CD4-positive, alpha-beta T cell (primary cell): Measurements from ENCODE around the gene GDPD5. TPM values are rescaled to one million over a fixed set of nuclear protein-coding genes. Genes with fewer than 3 reads are reported as not detected.

Experiments
- ATAC-seq: fragments of 200-7000 bp; cut with Tn5 transposase; one replicate; pipeline ENCODE4 v1.10.0; 2022; ENCODE audit warnings: mild to moderate bottlenecking; ENCODE audit not compliant: poor library complexity
- CTCF ChIA-PET: fragments of 350-600 bp; sonication (Branson Sonifier 250); formaldehyde crosslinking; loops from one replicate; lab custom pipeline; 2021; ENCODE audit warnings: antibody characterized with exemption, inconsistent platforms; lab: Charles Lee
- POLR2A ChIA-PET: fragments of 350-600 bp; sonication (Branson Sonifier 250); formaldehyde crosslinking; loops from one replicate; lab custom pipeline; 2021; ENCODE audit warnings: antibody characterized with exemption, inconsistent platforms; lab: Charles Lee
- DNase-seq, 14 experiments: peaks; one replicate each; pipeline ENCODE4 v3.0.0-alpha.2; 2013 to 2020; ENCODE audit warnings: mixed read lengths in 2 of 14
- H3K27ac ChIP-seq, 2 donors: one replicate each; pipeline versions ENCODE4 v1.5.1 to v1.7.0; 2013; ENCODE audit warnings: low read length in 2 of 2, low read depth in 1 of 2, mild to moderate bottlenecking in 1 of 2
- H3K27me3 ChIP-seq, 2 experiments: 1 replicate in 1 of 2; 2 replicates in 1 of 2; pipeline versions ENCODE4 v1.6.1 to v1.7.0; 2013; ENCODE audit warnings: low read length in 2 of 2, control low read depth in 1 of 2, mild to moderate bottlenecking in 1 of 2, moderate library complexity in 1 of 2; ENCODE audit not compliant: insufficient read depth in 2 of 2, control insufficient read depth in 1 of 2
- H3K36me3 ChIP-seq: one replicate; pipeline ENCODE4 v1.6.1; 2013; ENCODE audit warnings: low read length, control low read depth; ENCODE audit not compliant: insufficient read depth
- H3K4me1 ChIP-seq: one replicate; pipeline ENCODE4 v1.6.1; 2013; ENCODE audit warnings: low read length, control low read depth; ENCODE audit not compliant: insufficient read depth
- H3K4me3 ChIP-seq: one replicate; pipeline ENCODE4 v1.5.1; 2013; ENCODE audit warnings: mild to moderate bottlenecking, low read length, moderate library complexity
- H3K9me3 ChIP-seq, 2 experiments: 1 replicate in 1 of 2; 2 replicates in 1 of 2; pipeline versions ENCODE4 v1.6.1 to v1.7.0; 2013; ENCODE audit warnings: low read length in 2 of 2, mild to moderate bottlenecking in 2 of 2, control low read depth in 1 of 2, moderate library complexity in 1 of 2; ENCODE audit not compliant: control insufficient read depth in 1 of 2, insufficient read depth in 1 of 2
- H3K27ac Mint-ChIP-seq: one replicate; pipeline ENCODE4 v1.8.0; 2020; ENCODE audit warnings: mixed read lengths
- H3K27me3 Mint-ChIP-seq: one replicate; pipeline ENCODE4 v1.8.0; 2021; ENCODE audit warnings: mixed read lengths
- H3K36me3 Mint-ChIP-seq: one replicate; pipeline ENCODE4 v1.8.0; 2021; ENCODE audit warnings: low read depth, mixed read lengths
- H3K4me1 Mint-ChIP-seq: one replicate; pipeline ENCODE4 v1.8.0; 2021; ENCODE audit warnings: low read depth, mixed read lengths
- H3K4me3 Mint-ChIP-seq: one replicate; pipeline ENCODE4 v1.8.0; 2020; ENCODE audit warnings: mild to moderate bottlenecking, mixed read lengths
- H3K9me3 Mint-ChIP-seq: one replicate; pipeline ENCODE4 v1.8.0; 2020; ENCODE audit warnings: mixed read lengths
- CTCF ChIP-seq: fragments of 200-600 bp; IDR thresholded peaks from one replicate; pipeline ENCODE4 v1.8.0; 2022; ENCODE audit warnings: antibody characterized with exemption, mild to moderate bottlenecking
- intact Hi-C, 2 experiments: fragments of 100-400 bp; cut with DNase I in 1 of 2; cut with micrococcal nuclease in 1 of 2; formaldehyde crosslinking; loops; one replicate each; pipeline versions ENCODE4 v1.15.1 to v1.9.0; 2023 to 2025; cut with DNase I, micrococcal nuclease
- total RNA-seq, 174 experiments: library from RNA in 2 of 174; stranded (reverse) in 2 of 174; gene quantifications; one replicate each; pipeline ENCODE4 v1.2.3 and lab custom pipeline; 2021 to 2026

GDPD5 gene
- total RNA-seq, 2 experiments from 2014 or later = 91.6 to 101 TPM

DNA sequence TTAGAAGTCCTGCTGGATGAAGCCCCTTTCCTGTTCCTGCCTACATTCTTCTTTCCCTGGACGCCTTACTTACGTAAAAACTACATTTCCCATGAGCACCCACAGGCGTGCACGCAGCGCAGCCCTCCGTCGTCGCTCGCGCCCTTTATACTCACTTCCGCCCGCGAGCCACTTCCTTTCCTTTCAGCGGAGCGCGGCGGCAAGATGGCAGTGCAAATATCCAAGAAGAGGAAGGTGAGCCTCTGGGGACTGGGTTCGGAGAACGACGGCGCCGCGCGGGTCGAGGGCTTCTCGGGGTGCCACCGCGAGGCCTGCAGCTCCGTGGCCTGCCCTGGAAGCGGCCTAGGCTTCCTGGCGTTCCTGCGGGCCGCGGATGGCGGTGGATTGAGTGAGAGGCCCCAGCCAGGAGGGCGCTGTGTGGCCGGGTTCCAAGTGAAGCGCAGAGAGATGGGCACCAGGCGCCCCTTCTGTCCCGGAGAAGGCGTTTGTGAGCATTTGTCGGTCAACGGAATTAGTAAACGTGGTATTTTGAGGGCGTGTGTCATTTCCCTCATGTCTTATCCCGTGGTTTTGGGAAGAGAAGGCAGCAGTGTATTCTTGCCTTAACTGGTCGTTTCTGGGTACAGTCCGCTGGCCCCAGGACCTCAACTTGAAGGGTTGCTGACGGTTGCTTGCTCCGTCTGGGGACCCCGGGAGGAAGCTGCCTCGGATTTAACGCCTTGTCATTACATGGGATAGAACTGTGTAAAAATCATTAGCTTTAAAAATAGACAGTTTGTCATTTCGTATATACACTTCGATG lies 126.2 kb downstream of the GDPD5 start, which contains the start of gene RPS3:
RPS3 (plus strand) TSS at position 175 of the 802 bp plus-strand sequence; CDS start at position 205, 30 bp downstream.
- Histone ChIP-seq H3K4me1 (peaks cover 44% of the 10 kb centered on the region), H3K4me3 (peak within 1 kb of the TSS; percentile 72), H3K27me3 (no peaks in the 10 kb centered on the region), H3K9me3 (peaks cover 0 to 1% of the 10 kb centered on the region in 2 experiments), H3K36me3 (peaks cover 39% of the 10 kb centered on the region), H3K27ac (peak within 1 kb of the TSS; percentile 86 to 88)
- no peaks in the 10 kb centered on the region for H3K9me3 Mint-ChIP-seq
- CTCF ChIA-PET = interaction anchor here (1.5 to 1.6 kb wide), 2 partner anchors 9 to 126 kb away, joined by 3 to 7 read pairs; partner anchors contain the start of gene GDPD5
- H3K27ac Mint-ChIP-seq = peak within 1 kb of the TSS; percentile 92
- DNase-seq = peak; percentile 79 to 94 (median 84)
- H3K27me3 Mint-ChIP-seq = no peaks in the 10 kb centered on the region
- H3K4me1 Mint-ChIP-seq = peaks cover 54% of the 10 kb centered on the region
- H3K4me3 Mint-ChIP-seq = peak within 1 kb of the TSS; percentile 86
- peak; percentile 88 for ATAC-seq
- intact Hi-C loops = loop anchor here in 1 of 2 experiments (2.0 to 10.0 kb wide), 4 partner anchors 33 to 905 kb away; partner anchors contain the start of genes KLHL35, LIPT2, SPCS2 and XRRA1
- peaks cover 53% of the 10 kb centered on the region for H3K36me3 Mint-ChIP-seq
- POLR2A ChIA-PET = interaction anchor here (0.6 to 3.2 kb wide), 15 partner anchors 9 to 129 kb away, joined by 3 to 24 read pairs (median 4); no protein-coding TSS in a partner anchor
- TF ChIP-seq CTCF = peak; percentile 33

- ATAC-seq (peak; percentile 4), DNase-seq (no peak)
- ChIA-PET POLR2A (interaction anchor here (1.4 to 1.7 kb wide), 3 partner anchors 10 to 46 kb away, joined by 4 to 5 read pairs (median 5); no protein-coding TSS in a partner anchor), CTCF (interaction anchor here (1.5 to 1.6 kb wide), 2 partner anchors 9 to 127 kb away, joined by 3 to 7 read pairs; partner anchors contain the start of gene GDPD5)
- Histone ChIP-seq H3K27me3 (no peaks in the 10 kb centered on the region), H3K4me3 (no peak overlapping the region), H3K27ac (no peak overlapping the region), H3K4me1 (peaks cover 38% of the 10 kb centered on the region), H3K9me3 (no peaks in the 10 kb centered on the region), H3K36me3 (peaks cover 33% of the 10 kb centered on the region)
- intact Hi-C loops = loop anchor here in 1 of 2 experiments (2.0 to 10.0 kb wide), 4 partner anchors 33 to 904 kb away; partner anchors contain the start of genes KLHL35, LIPT2, SPCS2 and XRRA1
- Mint-ChIP-seq H3K36me3 (peaks cover 46% of the 10 kb centered on the region), H3K27me3 (no peaks in the 10 kb centered on the region), H3K9me3 (no peaks in the 10 kb centered on the region), H3K27ac (peak overlapping the region; percentile 92), H3K4me1 (peaks cover 48% of the 10 kb centered on the region), H3K4me3 (peak overlapping the region; percentile 86)
- no peak for TF ChIP-seq CTCF
Measured at GRCh38 chr11:75398906-75399305, 126.8 kb downstream of the GDPD5 start.

DNA sequence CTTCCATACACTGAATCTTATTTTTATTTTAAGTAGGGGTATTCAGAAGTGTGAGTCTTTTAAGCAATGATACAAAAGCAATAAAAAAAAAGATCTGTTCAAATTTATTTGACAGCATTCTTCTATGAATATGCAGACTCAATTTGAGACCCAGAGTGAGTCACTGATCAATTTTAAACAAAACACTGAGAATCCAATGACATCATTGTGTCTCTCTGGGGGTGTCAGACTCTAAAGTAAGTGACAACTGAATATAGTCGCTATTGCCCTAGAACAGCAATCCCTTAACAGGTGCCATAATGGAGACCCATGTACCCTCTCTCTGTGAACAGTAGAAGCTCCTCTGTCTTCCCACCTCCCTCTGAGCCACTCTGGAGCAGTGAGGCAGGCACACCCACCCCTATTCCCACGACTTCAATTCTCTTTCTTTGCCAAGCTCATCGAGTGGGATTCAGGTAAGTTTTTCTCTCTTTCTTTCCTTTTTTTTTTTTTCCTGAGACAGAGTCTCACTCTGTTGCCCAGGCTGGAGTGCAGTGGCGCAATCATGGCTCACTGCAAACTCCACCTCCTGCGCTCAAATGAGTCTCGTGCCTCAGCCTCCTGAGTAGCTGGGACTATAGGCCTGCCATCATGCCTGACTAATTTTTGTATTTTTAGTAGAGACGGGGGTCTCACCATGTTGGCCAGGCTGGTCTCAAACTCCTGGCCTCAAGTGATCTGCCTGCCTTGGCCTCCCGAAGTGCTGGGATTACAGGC lies 131.5 kb downstream of the GDPD5 start:
- Mint-ChIP-seq H3K36me3 (no peaks in the 10 kb centered on the region), H3K9me3 (no peaks in the 10 kb centered on the region), H3K27ac (no peak overlapping the region), H3K4me1 (peaks cover 3% of the 10 kb centered on the region), H3K27me3 (no peaks in the 10 kb centered on the region), H3K4me3 (no peak overlapping the region)
- POLR2A ChIA-PET = no interaction called here
- ATAC-seq = no peak
- no peaks in the 10 kb centered on the region for H3K9me3 ChIP-seq
- no peak for DNase-seq
- H3K27me3 ChIP-seq = no peaks in the 10 kb centered on the region
- CTCF ChIA-PET = no interaction called here
- H3K36me3 ChIP-seq = no peaks in the 10 kb centered on the region
- H3K27ac ChIP-seq = no peak overlapping the region
- H3K4me1 ChIP-seq = no peaks in the 10 kb centered on the region
- H3K4me3 ChIP-seq = no peak overlapping the region
- no peak for TF ChIP-seq CTCF
- intact Hi-C loops = loop anchor here in 1 of 2 experiments (10.0 kb wide), 1 partner anchor 899 kb away; the partner anchor contains the start of gene LIPT2
